ENCODE data around the gene LRTM2.

Gene LRTM2

DNA sequence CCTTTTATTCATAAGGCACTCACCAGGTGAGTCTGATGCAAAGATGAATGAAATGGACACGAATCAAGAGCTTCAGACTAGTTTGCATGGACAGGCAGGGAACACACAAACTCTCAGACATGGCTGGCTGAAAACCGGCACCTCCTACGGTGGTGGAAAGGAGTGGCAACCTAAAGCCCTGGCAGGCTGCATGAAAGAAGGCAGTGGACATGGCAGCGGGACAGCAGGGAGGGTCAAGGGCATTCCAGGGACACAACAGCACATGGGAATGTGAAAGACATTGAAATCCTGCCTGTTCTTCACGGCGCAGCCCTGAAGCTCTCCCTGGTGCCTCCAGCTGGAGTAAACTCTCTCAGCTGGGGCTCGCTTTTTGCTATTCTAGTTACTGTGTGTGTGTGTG, 16.6 kb upstream of the LRTM2 start:
- TF ChIP-seq, protein P1, sequence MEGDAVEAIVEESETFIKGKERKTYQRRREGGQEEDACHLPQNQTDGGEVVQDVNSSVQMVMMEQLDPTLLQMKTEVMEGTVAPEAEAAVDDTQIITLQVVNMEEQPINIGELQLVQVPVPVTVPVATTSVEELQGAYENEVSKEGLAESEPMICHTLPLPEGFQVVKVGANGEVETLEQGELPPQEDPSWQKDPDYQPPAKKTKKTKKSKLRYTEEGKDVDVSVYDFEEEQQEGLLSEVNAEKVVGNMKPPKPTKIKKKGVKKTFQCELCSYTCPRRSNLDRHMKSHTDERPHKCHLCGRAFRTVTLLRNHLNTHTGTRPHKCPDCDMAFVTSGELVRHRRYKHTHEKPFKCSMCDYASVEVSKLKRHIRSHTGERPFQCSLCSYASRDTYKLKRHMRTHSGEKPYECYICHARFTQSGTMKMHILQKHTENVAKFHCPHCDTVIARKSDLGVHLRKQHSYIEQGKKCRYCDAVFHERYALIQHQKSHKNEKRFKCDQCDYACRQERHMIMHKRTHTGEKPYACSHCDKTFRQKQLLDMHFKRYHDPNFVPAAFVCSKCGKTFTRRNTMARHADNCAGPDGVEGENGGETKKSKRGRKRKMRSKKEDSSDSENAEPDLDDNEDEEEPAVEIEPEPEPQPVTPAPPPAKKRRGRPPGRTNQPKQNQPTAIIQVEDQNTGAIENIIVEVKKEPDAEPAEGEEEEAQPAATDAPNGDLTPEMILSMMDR (conservative IDR thresholded peaks at IDR 0.05; ENCODE audit: low read depth, low read length), result no peak
- no peak for DNase-seq (ENCODE audit: low read depth)
- no peak overlapping the region for H3K4me3 ChIP-seq (ENCODE audit: low read depth, low read length)

DNA sequence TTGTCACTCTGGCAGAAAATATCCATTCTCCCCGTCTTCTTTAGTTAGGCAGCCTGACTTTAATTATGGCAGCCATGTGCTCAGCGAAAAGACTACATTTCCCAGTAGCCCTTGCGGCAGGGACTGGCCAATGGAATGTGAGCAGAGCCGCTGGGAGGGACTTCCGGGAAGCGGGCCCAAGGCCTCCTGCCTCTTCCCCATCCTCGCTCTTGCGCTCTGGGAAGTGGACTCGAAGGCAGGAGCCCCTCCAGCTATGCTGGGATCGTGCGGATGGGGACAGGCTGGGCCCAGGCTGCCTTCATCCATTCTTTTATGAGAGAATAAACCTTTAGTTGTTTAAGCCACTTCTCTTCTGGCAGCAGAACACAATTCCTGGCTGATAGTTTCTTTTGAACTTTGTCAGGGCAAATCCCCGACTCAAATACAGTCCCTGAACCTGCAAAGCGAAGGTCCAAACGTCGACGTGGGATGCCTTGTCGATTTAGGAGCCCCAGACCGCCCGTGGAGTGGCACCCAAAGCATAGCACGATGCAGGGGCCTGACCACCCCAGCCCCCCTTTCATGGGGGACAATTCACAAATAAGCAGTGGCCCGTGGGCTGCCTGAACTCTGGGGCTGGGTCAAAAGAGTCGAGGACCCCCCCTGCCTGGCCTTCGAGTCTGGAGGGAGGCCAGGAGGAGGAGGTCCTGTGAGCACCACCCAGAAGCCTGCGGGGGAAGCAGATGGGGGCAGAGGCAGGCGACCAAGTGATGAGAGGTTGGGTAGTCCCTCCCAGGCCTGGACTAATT, 15.6 kb upstream of the LRTM2 start:
- TF ChIP-seq, protein P1 (conservative IDR thresholded peaks at IDR 0.05; ENCODE audit: low read depth, low read length), result no peak
- peak; percentile 93 for DNase-seq (ENCODE audit: low read depth)
- H3K4me3 ChIP-seq (ENCODE audit: low read depth, low read length), result no peak overlapping the region

DNA sequence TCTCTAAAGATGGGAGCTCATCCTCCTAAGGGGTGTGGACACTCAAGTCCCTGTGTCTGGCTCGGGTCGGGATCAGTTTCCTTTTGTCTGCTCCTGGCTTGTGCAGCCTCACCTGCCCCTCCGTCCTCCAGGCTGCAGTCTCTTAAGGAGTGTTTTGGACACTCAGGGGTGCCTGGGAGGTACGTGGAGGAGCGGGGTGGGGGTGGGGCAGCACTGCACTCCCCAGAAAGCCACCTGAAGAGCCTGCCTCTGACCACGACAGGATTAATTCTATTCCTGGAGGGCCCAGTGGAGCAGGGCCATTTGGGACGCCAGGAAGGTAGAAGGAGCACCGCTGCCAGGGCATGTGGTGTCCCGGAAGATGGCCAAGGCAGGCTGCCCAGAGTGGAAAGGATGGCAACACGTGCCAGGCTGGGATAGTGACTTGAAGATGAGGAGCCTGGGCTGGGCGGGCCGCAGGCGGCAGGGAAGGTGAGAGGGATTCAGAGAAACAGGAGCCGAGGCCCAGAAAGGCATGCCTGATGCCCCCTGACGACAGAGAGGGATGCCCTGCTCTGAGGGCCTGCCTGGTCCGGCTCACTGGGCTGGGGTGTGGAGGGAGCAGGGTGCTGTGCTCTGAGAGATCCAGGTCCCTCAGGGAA, 14.8 kb upstream of the LRTM2 start:
- TF ChIP-seq, protein P1 (conservative IDR thresholded peaks at IDR 0.05; ENCODE audit: low read depth, low read length), result no peak
- H3K4me3 ChIP-seq (ENCODE audit: low read depth, low read length), result no peak overlapping the region
- DNase-seq (ENCODE audit: low read depth), result no peak

DNA sequence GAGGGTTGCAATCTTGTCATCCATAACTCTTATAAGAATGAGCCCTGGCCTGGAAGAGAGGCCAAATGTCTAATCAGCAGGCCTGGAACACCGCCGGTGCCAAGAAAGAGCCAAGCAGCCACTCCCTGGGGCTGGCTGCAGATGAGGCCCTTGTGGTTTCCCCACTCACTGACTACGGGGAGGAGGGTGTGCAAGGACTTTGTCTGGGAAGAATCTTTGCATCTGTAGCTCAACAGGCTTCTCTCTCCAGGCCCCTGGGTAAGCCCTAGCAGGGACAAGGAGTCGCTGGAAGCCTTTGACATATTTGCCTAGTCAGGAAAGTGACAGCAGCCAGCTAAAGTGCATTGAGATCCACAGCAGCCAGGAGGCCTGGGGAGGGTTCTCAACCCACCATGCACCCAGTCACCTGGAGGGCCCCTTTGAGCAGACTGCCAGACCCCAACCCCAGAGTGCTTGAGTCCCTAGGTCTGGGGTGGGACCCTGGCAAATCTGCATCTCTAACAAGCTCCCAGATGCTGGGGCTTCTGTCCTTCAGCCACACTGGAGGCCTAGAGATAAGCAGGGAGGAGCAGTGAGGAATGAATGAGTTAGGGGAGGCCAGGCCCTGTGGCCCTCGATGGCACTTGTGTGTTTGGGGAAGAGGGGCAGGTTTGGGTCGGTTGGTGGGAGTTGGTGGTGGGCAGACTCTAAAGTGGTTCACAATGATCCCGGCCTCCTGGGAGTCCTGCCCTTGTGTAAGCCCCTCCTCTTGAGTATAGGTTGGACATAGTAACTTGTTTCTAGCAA, 13.9 kb upstream of the LRTM2 start:
- no peak overlapping the region for H3K4me3 ChIP-seq (ENCODE audit: low read depth, low read length)
- TF ChIP-seq, protein P1 (conservative IDR thresholded peaks at IDR 0.05; ENCODE audit: low read depth, low read length), result no peak
- DNase-seq (ENCODE audit: low read depth), result no peak

DNA sequence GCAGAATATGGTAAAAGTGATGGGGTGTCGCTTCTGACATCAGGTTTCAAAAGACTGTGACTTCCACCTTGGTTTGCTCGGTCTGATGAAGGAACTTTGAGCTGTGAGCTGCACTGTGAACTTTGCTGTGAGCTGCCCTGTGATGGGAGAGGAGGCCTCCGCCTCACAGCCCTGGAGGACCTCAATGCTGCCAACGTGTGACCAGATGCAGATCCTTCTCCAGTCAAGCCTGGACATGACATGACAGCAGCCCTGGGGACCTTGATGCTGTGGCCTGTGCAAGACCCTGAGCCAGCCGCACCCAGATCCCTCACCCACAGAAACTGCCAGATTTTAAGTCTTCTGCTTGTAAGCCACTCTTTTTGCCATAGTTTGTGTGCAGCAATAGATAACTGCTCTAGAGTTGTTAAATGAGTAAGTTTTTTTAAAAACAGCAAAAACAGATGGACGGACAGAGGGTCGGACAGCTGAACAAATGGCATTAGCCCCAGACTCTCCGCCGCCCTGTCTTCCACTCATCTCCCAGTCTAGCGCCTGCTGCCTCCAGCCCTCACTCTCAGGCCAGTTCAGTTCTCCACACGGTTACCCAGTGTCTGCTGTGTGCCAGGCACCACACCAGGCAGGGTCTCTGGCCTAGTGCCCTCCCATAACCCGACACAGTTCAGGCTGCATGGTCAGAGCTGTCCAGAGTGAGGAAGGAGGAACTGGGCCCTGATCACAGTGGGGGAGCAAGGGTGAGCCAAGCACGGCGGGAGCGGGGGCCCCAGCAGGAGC, 13.1 kb upstream of the LRTM2 start:
- TF ChIP-seq, protein P1 (conservative IDR thresholded peaks at IDR 0.05; ENCODE audit: low read depth, low read length), result no peak
- peak; percentile 38 for DNase-seq (ENCODE audit: low read depth)
- no peak overlapping the region for H3K4me3 ChIP-seq (ENCODE audit: low read depth, low read length)

DNA sequence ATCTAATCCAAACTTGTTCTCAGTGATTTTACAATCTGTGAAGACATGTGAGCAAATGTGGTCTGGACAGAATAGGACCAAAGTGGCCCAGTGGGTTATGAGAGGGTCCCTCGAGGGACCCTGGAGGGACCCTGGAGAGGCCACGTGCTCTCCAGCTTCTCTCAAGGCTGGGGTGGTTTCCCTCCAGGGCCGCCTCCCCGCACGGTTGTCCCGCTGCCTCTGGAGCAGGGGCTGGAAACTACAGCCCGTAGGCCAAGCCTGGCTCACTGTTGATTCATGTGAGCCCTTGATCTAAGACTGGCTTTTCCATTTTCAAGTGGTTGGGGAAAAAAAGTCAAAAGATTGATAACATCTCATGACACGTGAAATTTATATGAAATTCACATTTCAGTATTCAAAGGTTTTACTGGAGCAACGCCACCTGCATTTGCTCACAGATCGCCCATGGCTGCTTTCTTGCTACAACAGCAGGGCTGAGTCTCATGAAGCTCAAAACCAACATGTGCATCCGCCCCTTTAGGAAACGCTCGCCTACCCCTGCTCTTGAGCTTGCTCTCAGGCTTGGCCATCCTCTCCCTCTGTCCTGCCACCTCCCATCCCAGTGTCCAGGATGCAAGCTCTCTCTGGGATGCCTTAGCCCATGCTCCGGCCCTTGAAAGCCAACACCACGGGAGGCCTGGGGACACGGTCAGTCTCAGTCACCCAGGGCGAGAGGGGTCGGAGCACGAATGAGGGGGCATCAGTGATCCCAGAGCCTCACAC, 12.1 kb upstream of the LRTM2 start:
- no peak overlapping the region for H3K4me3 ChIP-seq (ENCODE audit: low read depth, low read length)
- TF ChIP-seq, protein P1 (conservative IDR thresholded peaks at IDR 0.05; ENCODE audit: low read depth, low read length), result no peak
- no peak for DNase-seq (ENCODE audit: low read depth)
